Activated CD4-positive, alpha-beta T cell treated with anti-CD3 and anti-CD28 coated beads for 1 hour (primary cell): ENCODE measurements around the gene DLX2.

Experiments used
- DNase-seq: peaks from one replicate; pipeline ENCODE4 v3.0.0-alpha.2; 2020

The DLX2 gene

DNA sequence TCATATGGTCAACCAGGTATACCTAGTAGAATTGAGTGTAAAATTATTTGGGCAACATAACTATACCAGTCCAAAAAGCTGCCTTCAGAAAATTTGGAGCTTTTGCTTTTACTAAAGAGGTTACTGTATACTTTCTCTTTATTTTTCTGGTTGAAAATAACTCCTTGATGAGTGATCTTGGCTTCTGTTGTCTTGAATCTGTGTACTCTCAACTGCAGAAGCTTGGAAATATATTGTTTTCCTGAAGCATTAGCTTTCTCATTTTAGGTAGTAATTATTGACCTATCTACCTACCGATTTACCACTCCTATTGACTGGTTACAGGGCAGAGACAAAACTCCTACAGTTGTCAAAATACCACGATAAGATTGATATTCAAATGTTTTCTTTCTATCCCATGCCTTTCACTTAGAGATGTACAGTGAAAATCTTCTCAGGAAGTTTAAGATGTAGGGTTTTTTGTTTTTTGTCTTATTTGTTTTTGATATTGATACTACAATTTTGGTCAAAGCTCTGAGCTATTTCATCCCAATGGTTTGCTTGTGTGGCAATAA, 53.1 kb downstream of the DLX2 start:
- no peak for DNase-seq
